K562 (cell line): Measurements from ENCODE around the gene SIRPB2. TPM values are rescaled to one million over a fixed set of nuclear protein-coding genes. Genes with fewer than 3 reads are reported as not detected.

Experiments
- DMBX1 ChIP-seq: fragments of 250-450 bp; sonication (Bioruptor Pico); IDR thresholded peaks from 2 replicates; pipeline ENCODE4 v1.8.0; 2022; ENCODE audit warnings: inconsistent platforms, mild to moderate bottlenecking, moderate library complexity, borderline replicate concordance
- HNRNPUL1 ChIP-seq: fragments of 200-400 bp; formaldehyde crosslinking; IDR thresholded peaks from 2 replicates; pipeline ENCODE4 v1.6.1; 2017; ENCODE audit warnings: low read length
- MEIS2 ChIP-seq: fragments of 450-650 bp; IDR thresholded peaks from 2 replicates; pipeline ENCODE4 v1.6.1; 2014; ENCODE audit warnings: mild to moderate bottlenecking; ENCODE audit not compliant: partially characterized antibody
- NR2F6 ChIP-seq: fragments of 450-650 bp; formaldehyde crosslinking; IDR thresholded peaks from 2 replicates; pipeline ENCODE4 v1.4.0; 2020; ENCODE audit warnings: mild to moderate bottlenecking
- PPARD ChIP-seq: fragments of 250-450 bp; sonication (Bioruptor Pico); IDR thresholded peaks from 2 replicates; pipeline ENCODE4 v1.8.0; 2022; ENCODE audit warnings: inconsistent platforms, mild to moderate bottlenecking, moderate library complexity
- RBM34 ChIP-seq: fragments of 200-400 bp; formaldehyde crosslinking; IDR thresholded peaks from 2 replicates; pipeline ENCODE4 v1.6.1; 2018; ENCODE audit warnings: low read length, borderline replicate concordance; ENCODE audit not compliant: insufficient read depth
- RHOXF2B ChIP-seq: fragments of 250-450 bp; sonication (Bioruptor Pico); conservative IDR thresholded peaks from 2 replicates; pipeline ENCODE4 v1.5.1; 2021
- SPI1 ChIP-seq: IDR thresholded peaks from 2 replicates; pipeline ENCODE4 v1.6.1; 2011; ENCODE audit warnings: low read depth, low read length, control low read depth, borderline replicate concordance
- SRSF7 ChIP-seq: fragments of 200-400 bp; formaldehyde crosslinking; optimal IDR thresholded peaks from 2 replicates; pipeline ENCODE3; 2017; ENCODE audit warnings: mild to moderate bottlenecking, low read depth, low read length
- TARDBP ChIP-seq: fragments of 450-650 bp; IDR thresholded peaks from 2 replicates; pipeline ENCODE4 v1.6.1; 2016
- TGIF2 ChIP-seq: sonication (generic); formaldehyde crosslinking; IDR thresholded peaks from 2 replicates; pipeline ENCODE4 v1.8.1; 2022; ENCODE audit warnings: mild to moderate bottlenecking, missing genetic modification reagents, moderate library complexity
- ZNF175 ChIP-seq: fragments of 200-800 bp; sonication (Bioruptor generic); IDR thresholded peaks from 2 replicates; pipeline ENCODE4 v1.6.1; 2016; ENCODE audit warnings: low read depth, mild to moderate bottlenecking, missing genetic modification characterization, missing compliant biosample characterization
- ZNF274 ChIP-seq: IDR thresholded peaks from 2 replicates; pipeline ENCODE4 v1.6.1; 2011; ENCODE audit warnings: low read depth, mild to moderate bottlenecking, low read length, moderate library complexity, borderline replicate concordance
- ZNF324 ChIP-seq: fragments of 250-450 bp; sonication (Bioruptor Pico); IDR thresholded peaks from 2 replicates; pipeline ENCODE4 v1.4.0; 2020; ENCODE audit warnings: mild to moderate bottlenecking
- ZNF398 ChIP-seq: fragments of 250-450 bp; sonication (Bioruptor Pico); IDR thresholded peaks from 2 replicates; pipeline ENCODE4 v1.8.0; 2021; ENCODE audit warnings: moderate library complexity, mild to moderate bottlenecking, inconsistent platforms
- ZNF41 ChIP-seq: fragments of 250-450 bp; sonication (Bioruptor Pico); conservative IDR thresholded peaks from 2 replicates; pipeline ENCODE4 v1.4.0; 2020; ENCODE audit warnings: mild to moderate bottlenecking
- polyA plus RNA-seq, 8 experiments: library from polyadenylated mRNA; depleted of rRNA in 4 of 8; stranded (reverse) in 5 of 8; unstranded in 3 of 8; fragments of >200 nt; fragmentation: Nextera tagmentation in 2 of 8; fragmentation: Illumina TruSeq in 1 of 8; extraction: Ambion mirVana in 2 of 8; extraction: Trizol in 1 of 8; gene quantifications; 2 replicates each; pipeline versions ENCODE4 v1.2.1 to v1.2.3, GENCODE V29; 2011 to 2014; ENCODE audit warnings: inconsistent platforms in 1 of 8, missing spikeins in 1 of 8
- total RNA-seq, 7 experiments: library from RNA; depleted of rRNA in 6 of 7; stranded (reverse); fragments of >200 nt in 6 of 7; fragmentation: Illumina TruSeq in 2 of 7; extraction: Trizol in 2 of 7; gene quantifications; 2 replicates each; pipeline versions ENCODE4 v1.2.1 to v1.2.3, GENCODE V29; 2011 to 2021; ENCODE audit warnings: low replicate concordance in 1 of 7
- TF ChIP-seq, protein P1 (sequence below): fragments of 250-450 bp; sonication (Bioruptor Pico); IDR thresholded peaks from 2 replicates; pipeline ENCODE4 v1.5.0; 2020; ENCODE audit warnings: mild to moderate bottlenecking
- TF ChIP-seq, protein P2 (sequence below): IDR thresholded peaks from 2 replicates; pipeline ENCODE4 v1.6.1; 2016; ENCODE audit warnings: missing genetic modification characterization, missing compliant biosample characterization

The SIRPB2 gene
- total and polyA plus RNA-seq, 9 of the 15 experiments (the other 6 are each of a cell fraction or from before 2014, with no cell fraction given) = 0.07 TPM; not detected in 7

GRCh38 chr20:1466211-1467081, 24.8 kb downstream of the SIRPB2 start, which contains the start of gene NSFL1C (continued):
- TF ChIP-seq TGIF2 (CRISPR knock-in tag) (peak; percentile 84; the same call in 1 of the 2 replicates), RHOXF2B (CRISPR knock-in tag) (no peak), DMBX1 (CRISPR knock-in tag) (no peak), ZNF398 (no peak), HNRNPUL1 (no peak), ZNF41 (no peak), NR2F6 (CRISPR knock-in tag) (no peak), ZNF274 (no peak), MEIS2 (no peak), RBM34 (peak; percentile 72; the same call in 1 of the 2 replicates), SRSF7 (no peak), PPARD (CRISPR knock-in tag) (no peak), ZNF175 (CRISPR knock-in tag) (no peak), SPI1 (no peak), TARDBP (0 out of 2 replicates have a peak, but pooled peaks have one; percentile 36), ZNF324 (no peak)
- TF ChIP-seq, protein P1, sequence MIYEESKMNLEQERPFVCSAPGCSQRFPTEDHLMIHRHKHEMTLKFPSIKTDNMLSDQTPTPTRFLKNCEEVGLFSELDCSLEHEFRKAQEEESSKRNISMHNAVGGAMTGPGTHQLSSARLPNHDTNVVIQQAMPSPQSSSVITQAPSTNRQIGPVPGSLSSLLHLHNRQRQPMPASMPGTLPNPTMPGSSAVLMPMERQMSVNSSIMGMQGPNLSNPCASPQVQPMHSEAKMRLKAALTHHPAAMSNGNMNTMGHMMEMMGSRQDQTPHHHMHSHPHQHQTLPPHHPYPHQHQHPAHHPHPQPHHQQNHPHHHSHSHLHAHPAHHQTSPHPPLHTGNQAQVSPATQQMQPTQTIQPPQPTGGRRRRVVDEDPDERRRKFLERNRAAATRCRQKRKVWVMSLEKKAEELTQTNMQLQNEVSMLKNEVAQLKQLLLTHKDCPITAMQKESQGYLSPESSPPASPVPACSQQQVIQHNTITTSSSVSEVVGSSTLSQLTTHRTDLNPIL (CRISPR knock-in tag) = no peak
- TF ChIP-seq, protein P2, sequence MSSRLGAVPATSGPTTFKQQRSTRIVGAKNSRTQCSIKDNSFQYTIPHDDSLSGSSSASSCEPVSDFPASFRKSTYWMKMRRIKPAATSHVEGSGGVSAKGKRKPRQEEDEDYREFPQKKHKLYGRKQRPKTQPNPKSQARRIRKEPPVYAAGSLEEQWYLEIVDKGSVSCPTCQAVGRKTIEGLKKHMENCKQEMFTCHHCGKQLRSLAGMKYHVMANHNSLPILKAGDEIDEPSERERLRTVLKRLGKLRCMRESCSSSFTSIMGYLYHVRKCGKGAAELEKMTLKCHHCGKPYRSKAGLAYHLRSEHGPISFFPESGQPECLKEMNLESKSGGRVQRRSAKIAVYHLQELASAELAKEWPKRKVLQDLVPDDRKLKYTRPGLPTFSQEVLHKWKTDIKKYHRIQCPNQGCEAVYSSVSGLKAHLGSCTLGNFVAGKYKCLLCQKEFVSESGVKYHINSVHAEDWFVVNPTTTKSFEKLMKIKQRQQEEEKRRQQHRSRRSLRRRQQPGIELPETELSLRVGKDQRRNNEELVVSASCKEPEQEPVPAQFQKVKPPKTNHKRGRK (tag) = no peak
